HG03565 (cell line): ENCODE results near the gene GATAD1.
A peak's percentile ranks its signal among the peaks of the same experiment; 100 is the strongest.
"Not testable (repeated sequence)": the region's sequence is repeated elsewhere in the genome, so short reads cannot be mapped to it uniquely, and the experiment has no call there.

Source experiments
- ATAC-seq: cut with Tn5 transposase; IDR thresholded peaks from one replicate; pipeline ENCODE4 v1.9.1; 2021; ENCODE audit warnings: mild to moderate bottlenecking, moderate library complexity; ENCODE audit not compliant: unreplicated experiment

GATAD1 gene

GRCh38 chr7:92436612-92437445 is 10.5 kb upstream of the GATAD1 start:
- ATAC-seq: no peak

DNA sequence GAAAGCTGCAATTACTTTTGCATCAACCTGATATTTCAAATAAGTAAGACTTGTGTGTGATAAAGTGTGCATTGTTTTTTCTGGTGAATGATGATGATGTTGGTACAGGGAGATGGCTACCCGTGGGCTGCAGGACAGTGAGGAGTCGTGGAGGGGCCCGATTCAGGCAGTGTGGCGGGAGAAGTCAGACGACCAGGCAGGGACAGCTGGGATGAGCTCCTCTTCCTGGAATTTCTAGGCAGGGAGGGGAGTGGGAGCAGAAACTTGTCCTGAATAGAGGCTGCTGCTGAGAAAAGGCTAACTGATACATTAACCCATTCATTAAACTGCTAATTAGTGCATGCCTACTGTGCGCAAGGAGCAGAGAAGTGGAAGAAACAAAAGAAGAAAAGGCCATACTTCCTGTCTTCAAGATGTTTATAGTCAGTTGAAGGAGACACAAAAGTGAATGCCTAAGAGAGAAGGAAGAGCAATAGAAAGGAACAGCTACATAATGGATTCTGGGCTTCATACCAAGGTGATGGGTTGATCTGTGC is 9.3 kb upstream of the GATAD1 start:
- no peak for ATAC-seq

DNA sequence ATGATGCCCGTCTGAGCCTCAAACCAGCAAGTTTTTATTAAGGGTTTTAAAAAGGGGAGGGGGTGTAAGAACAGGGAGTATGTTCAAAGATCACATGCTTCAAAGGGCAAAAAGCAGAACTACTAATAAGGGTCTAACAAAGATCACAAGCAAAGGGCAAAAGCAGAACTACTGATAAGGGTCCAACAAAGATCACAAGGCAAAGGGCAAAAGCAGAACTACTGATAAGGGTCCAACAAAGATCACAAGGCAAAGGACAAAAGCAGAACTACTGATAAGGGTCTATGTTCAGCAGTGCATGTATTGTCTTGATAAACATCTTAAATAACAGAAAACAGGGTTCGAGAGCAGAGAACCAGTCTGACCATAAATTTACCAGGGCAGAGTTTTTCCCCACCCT is 4.6 kb upstream of the GATAD1 start:
- not testable (repeated sequence) for ATAC-seq

DNA sequence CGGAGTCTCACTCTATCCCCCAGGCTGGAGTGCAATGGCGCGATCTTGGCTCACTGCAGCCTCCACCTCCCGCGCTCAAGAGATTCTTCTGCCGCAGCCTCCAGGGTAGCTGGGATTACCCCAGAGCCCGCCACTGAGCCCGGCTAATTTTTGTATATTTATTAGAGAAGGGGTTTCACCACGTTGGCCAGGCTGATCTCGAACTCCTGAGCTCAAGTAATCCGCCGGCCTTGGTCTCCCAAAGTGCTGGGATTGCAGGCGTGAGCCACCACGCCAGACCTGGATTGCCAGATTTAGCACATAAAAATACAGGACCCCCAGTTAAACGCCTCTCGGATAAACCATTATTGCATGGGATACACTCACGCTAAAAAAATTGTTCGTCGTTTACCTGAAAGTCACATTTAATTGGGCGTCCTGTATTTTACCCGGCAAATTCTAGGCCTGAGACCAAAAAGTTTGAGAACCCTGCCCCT is 375 bp upstream of the GATAD1 start:
- ATAC-seq: no peak

DNA sequence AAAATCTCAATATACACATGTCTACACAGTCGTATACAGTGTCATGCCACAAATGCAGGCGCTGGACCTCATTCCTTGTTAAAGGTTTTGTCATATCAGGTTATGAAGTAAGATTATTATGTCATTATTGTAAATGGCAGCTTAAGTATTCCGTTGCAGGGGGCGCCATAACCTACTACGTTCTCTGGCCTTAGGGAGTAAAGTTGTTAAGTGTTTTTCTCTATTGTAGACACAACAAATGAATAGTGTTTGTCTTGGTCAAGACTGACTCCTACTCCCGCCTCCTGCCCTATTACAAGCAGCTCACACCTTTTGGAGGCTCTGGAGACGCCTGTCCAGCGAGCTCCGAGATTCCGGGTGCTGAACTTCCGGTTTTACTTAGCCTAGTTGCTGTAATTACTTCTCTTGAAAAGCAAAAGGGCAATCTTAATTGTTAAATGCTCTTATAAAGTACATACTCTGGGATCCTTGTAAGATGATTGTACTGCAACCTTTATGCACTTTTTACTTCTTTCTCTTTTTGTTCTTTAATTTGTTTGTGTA is 994 bp downstream of the GATAD1 start:
- peak; percentile 28 for ATAC-seq

- no peak for ATAC-seq
Measured at GRCh38 chr7:92451645-92452044, 4.4 kb downstream of the GATAD1 start.

GRCh38 chr7:92456236-92456635 is 9.0 kb downstream of the GATAD1 start:
- no peak for ATAC-seq

- ATAC-seq: no peak
Measured at GRCh38 chr7:92460109-92460508, 12.8 kb downstream of the GATAD1 start.

DNA sequence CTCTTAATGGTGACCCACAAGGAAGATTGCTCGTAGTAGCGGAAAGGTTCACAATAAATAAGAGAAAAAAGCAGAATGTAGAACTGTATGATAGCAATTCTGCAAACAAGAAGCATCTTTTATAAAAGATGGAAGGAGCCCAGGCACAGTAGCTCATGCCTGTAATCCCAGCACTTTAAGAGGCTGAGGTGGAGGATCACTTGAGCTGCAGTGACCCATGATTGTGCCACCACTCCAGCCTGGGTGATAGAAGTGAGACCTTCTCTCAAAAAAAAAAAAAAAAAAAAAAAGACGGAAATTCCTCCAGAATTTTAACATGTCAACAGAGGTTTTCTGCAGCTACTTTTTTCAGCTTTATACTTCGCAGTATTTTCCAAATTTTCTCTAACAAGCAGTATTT is 13.2 kb downstream of the GATAD1 start:
- ATAC-seq: no peak

- peak; percentile 69 for ATAC-seq
Measured at GRCh38 chr7:92461027-92462003, 14.0 kb downstream of the GATAD1 start.

- ATAC-seq: no peak
Measured at GRCh38 chr7:92462560-92462959, 15.3 kb downstream of the GATAD1 start.

DNA sequence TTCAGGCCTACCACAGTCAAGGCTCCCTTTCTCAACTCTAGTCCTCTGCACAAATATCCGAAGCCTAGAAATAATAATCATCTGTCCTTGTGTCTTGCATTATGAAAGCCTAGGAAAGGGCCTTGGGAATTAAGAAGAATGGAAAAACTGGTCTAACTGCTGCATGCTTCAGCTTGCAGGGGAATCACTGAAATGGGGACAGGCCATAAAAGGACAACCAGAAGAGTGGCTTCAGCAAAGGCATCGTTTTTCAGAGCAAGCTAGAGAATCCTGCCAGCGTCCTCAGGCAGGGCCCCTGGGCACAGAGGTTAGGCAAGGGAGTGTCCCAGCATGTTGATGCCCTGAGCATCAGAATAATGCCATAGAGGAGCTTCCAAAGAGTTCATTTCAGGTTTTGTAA is 17.2 kb downstream of the GATAD1 start:
- ATAC-seq: no peak

DNA sequence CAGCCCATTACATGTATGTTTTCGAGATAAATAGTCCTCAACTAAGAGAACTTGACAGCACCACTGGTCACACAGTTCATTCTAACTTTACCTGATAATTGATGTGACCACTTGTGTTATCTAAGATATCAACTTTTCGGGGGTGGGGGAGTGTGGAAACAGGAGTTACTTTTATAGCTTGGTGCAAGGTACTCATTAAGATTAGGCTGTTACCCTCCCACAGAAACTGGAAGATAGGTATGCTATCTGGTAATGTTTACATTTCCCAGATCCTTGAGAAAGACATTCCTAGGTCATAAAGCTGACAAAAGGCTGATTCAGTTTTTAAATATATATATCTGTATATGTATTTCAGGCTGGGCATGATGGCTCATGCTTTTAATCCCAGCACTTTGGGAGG is 19.4 kb downstream of the GATAD1 start:
- ATAC-seq: no peak

GRCh38 chr7:92468589-92468988 is 21.3 kb downstream of the GATAD1 start:
- not testable (repeated sequence) for ATAC-seq

- not testable (repeated sequence) for ATAC-seq
Measured at GRCh38 chr7:92473989-92474388, 26.7 kb downstream of the GATAD1 start.

- ATAC-seq: not testable (repeated sequence)
Measured at GRCh38 chr7:92475261-92475770, 28.0 kb downstream of the GATAD1 start.

DNA sequence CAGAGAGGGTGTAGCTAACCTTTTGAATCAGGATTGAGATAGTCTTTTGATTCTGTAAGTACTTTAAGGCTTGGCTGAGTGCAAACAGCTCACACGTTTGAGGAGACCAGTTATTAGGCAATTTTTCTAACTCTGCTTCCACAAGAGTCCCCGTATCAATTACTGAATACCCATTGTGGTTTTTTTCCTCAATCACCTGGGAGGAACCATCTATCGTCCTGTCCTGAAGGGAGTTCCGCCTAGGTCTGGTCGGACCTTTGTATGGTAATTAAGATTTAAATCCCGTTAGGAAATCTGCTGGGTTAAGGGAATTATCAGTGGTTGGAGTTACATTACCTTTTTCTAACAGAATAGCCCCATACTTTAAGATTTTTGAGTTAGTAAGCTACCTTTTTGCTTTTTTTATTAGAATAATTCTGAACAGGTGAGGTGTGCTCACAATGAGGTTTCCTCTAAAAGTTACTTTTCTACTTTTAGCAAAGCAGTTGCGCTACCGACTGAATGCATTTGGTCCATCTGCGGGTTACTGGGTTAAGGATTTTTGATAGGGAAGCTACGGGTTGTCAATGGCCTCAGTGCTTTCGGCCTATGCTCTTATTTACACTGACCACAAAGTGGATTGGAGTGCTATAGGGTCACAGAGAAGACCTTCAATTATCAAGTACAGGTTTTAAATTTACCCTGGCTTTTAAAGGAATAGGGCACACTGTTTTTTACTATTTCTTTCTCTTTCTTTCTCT is 28.7 kb downstream of the GATAD1 start:
- ATAC-seq: not testable (repeated sequence)

DNA sequence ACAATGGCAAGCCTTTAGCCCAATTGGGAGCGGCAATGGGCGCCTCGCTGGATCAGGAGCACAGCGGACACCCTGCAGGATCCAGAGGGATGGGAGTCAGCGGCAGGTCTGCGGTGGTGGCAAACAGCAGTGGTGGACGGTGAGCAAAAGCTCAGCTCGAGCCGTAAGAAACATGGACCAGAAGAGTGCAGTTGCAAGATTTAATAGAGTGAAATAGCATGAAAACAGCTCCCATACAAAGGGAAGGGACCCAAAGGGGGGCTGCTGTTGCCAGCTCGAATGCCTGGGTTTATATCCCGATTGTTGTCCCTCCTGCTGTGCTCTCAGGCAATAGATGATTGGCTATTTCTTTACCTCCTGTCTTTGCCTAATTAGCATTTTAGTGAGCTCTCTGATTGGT is 30.4 kb downstream of the GATAD1 start, which contains the start of gene ERVW-1:
ERVW-1 (minus strand) TSS at position 266 of the 400 bp plus-strand sequence. CDS start 7,565 bp downstream, outside the sequence.
- not testable (repeated sequence) for ATAC-seq

DNA sequence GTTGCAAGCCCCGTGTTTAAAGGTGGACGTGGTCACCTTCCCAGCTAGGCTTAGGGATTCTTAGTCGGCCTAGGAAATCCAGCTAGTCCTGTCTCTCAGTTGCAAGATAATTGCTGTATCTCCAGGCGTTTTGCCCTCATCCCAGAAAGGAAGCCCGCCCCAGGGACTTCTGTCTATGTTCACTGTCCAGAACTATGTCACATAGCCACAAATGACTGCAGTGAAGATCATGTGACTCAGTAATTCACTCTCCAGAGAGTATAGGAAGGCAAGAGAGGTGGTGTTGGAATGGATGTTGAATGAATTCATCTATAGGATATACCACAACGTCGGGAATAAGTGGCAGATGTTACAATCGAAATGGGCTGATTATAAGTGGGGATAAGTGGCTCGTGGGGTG is 30.8 kb downstream of the GATAD1 start:
- no peak for ATAC-seq

DNA sequence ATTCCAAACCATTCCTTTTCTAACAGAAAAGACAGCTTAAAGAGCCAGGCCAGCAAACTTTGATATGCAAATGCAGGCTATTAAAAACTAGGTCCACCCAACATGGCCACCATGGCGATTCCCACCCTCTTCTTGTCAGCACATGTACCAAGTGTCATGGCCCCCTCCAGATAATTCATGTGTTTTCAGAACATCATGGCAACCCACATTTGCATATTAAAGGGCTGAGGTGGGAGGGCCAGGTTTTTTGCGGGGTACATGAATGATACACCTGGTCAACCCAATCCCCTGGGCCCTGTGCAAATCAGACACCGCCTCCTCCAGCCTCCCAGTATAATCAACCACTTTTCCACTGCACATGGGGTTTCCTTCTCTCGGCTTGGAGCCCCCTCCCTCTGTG is 31.4 kb downstream of the GATAD1 start:
- ATAC-seq: no peak
